ENCODE results near the gene CCDC15.

DNA sequence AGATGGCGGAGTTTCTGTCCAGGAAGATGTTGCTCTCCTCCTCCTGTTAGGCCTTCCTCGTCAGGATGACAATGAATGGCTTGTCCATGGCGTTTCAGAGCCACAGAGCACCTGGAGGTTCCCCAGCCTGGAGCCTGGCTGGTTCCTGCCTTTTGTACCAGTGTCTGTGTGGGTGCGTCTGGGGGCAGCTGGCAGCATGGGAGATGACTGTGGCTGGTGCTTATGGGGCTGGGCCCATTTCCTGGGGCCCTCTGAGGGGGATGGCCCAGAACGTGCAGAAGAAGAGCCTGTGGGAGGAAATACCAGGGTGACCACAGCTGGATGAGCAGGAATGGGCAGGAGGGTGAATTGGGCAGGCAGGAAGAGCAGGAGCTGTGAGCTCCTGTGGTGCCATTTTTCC lies 115.8 kb downstream of the CCDC15 start:
- TF ChIP-seq, protein P1, sequence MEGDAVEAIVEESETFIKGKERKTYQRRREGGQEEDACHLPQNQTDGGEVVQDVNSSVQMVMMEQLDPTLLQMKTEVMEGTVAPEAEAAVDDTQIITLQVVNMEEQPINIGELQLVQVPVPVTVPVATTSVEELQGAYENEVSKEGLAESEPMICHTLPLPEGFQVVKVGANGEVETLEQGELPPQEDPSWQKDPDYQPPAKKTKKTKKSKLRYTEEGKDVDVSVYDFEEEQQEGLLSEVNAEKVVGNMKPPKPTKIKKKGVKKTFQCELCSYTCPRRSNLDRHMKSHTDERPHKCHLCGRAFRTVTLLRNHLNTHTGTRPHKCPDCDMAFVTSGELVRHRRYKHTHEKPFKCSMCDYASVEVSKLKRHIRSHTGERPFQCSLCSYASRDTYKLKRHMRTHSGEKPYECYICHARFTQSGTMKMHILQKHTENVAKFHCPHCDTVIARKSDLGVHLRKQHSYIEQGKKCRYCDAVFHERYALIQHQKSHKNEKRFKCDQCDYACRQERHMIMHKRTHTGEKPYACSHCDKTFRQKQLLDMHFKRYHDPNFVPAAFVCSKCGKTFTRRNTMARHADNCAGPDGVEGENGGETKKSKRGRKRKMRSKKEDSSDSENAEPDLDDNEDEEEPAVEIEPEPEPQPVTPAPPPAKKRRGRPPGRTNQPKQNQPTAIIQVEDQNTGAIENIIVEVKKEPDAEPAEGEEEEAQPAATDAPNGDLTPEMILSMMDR (IDR thresholded peaks at IDR 0.05) = no peak
- no peak for TF ChIP-seq POLR2A (IDR thresholded peaks at IDR 0.05)

Measured in suprapubic skin (tissue), 3 donors.